Sigmoid colon (tissue), 7 donors: ENCODE results near the gene ROPN1L. TPM values are rescaled to one million over a fixed set of nuclear protein-coding genes. Genes with fewer than 3 reads are reported as not detected.
A peak's percentile ranks its signal among the peaks of the same experiment; 100 is the strongest.

Experiments
- DNase-seq: peaks from one replicate; pipeline ENCODE4 v3.0.0-alpha.2; 2019
- H3K27ac ChIP-seq, 4 donors: fragments of 200-600 bp; sonication (generic); one replicate each; pipeline ENCODE4 v1.5.1; 2016 to 2019; ENCODE audit warnings: mild to moderate bottlenecking in 1 of 4
- H3K27me3 ChIP-seq, 3 donors: fragments of 200-600 bp; sonication (generic); one replicate each; pipeline ENCODE4 v1.5.1; 2019; ENCODE audit warnings: mild to moderate bottlenecking in 1 of 3
- H3K36me3 ChIP-seq, 4 donors: fragments of 200-600 bp; sonication (generic); one replicate each; pipeline ENCODE4 v1.5.1; 2016 to 2019
- H3K4me1 ChIP-seq, 4 donors: fragments of 200-600 bp; sonication (generic); one replicate each; pipeline ENCODE4 v1.5.1; 2017 to 2019
- H3K4me3 ChIP-seq, 4 donors: fragments of 200-600 bp; sonication (generic); one replicate each; pipeline ENCODE4 v1.5.1; 2017 to 2019; ENCODE audit warnings: mild to moderate bottlenecking in 2 of 4, moderate library complexity in 1 of 4
- H3K9me3 ChIP-seq, 4 donors: fragments of 200-600 bp in 3 of 4; sonication (generic) in 3 of 4; one replicate each; pipeline versions ENCODE4 v1.5.1 to v1.6.1; 2013 to 2019
- CTCF ChIP-seq, 4 experiments: fragments of 450-650 bp in 3 of 4; fragments of 200-600 bp in 1 of 4; IDR thresholded peaks; one replicate each; pipeline ENCODE4 v1.5.1; 2016 to 2019; ENCODE audit warnings: antibody characterized with exemption in 4 of 4, mild to moderate bottlenecking in 3 of 4, moderate library complexity in 2 of 4
- EP300 ChIP-seq, 4 donors: sonication (generic); formaldehyde crosslinking; IDR thresholded peaks; one replicate each; pipeline ENCODE4 v1.6.1; 2017; ENCODE audit warnings: antibody characterized with exemption in 4 of 4
- POLR2A ChIP-seq, 2 donors: fragments of 450-650 bp; IDR thresholded peaks; one replicate each; pipeline ENCODE4 v1.6.1; 2016; ENCODE audit warnings: antibody characterized with exemption in 2 of 2, mild to moderate bottlenecking in 2 of 2, moderate library complexity in 2 of 2
- POLR2AphosphoS5 ChIP-seq, 4 donors: sonication (generic); formaldehyde crosslinking; IDR thresholded peaks; one replicate each; pipeline ENCODE4 v1.6.1; 2017; ENCODE audit warnings: antibody characterized with exemption in 4 of 4
- WGBS, 2 donors: extraction: QIAGEN DNeasy Blood & Tissue Kit; methylation state at CpG; one replicate each; pipeline ENCODE4 v1.1.7; 2013; 5-methylcytosine and 5-hydroxymethylcytosine counted together
- intact Hi-C: fragments of 100-400 bp; cut with DNase I; formaldehyde crosslinking; loops from one replicate; pipeline ENCODE4 v1.15.1; 2023
- polyA plus RNA-seq, 3 donors: library from polyadenylated mRNA; stranded (reverse); fragments of 200-250 nt; gene quantifications; one replicate each; pipeline ENCODE4 v1.2.3, GENCODE V29; 2013
- total RNA-seq, 4 donors: library from RNA; depleted of rRNA; stranded (reverse); fragments of >200 nt; gene quantifications; one replicate each; pipeline ENCODE4 v1.1.0, GENCODE V29; 2016
- donor health status: healthy with polysubstance abuse.
- donor health status: Bipolar disorder and iron deficiency.
- donor health status: healthy.

The ROPN1L gene
- total and polyA plus RNA-seq, 7 donors = 0.35 to 2.4 (median 1.3) TPM; not detected in 3

- Histone ChIP-seq H3K4me1 (no peaks in the 10 kb centered on the region), H3K27me3 (no peaks in the 10 kb centered on the region), H3K9me3 (no peaks in the 10 kb centered on the region), H3K27ac (no peak overlapping the region), H3K36me3 (peaks cover 22 to 76% (median 35%) of the 10 kb centered on the region in 4 donors), H3K4me3 (no peak overlapping the region)
- WGBS, 2 donors = 94 to 95% methylated on average over 8 of the region's 8 CpGs
- no peak for DNase-seq
- TF ChIP-seq POLR2AphosphoS5 (IDR thresholded peaks at IDR 0.05) (no peak), EP300 (IDR thresholded peaks at IDR 0.05) (no peak), CTCF (IDR thresholded peaks at IDR 0.05) (no peak), POLR2A (IDR thresholded peaks at IDR 0.05) (no peak)
- intact Hi-C loops = no loop called here
These were observed 9.3 kb upstream of the ROPN1L start for GRCh38 chr5:10432059-10433008.

DNA sequence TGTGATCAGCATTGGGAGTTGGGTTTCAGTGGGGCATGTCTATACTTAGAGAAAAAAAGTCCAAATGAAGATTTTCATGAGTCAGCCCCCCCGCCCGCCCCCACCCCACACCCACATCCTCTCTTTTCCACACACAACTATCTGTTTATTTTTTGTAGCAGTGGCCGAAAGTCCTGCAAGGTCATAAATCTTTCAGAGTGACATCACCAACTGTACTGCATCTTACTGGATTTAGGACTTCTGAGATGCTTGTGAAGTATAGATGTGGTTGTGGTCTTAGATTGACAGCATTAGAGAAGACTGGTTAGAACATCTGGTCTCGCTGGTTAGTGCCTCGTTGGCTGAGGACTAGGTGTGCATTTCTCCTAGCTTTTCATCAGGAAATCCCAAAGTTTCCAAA, 7.3 kb upstream of the ROPN1L start:
- intact Hi-C loops = no loop called here
- H3K36me3 ChIP-seq = peaks cover 15 to 67% (median 30%) of the 10 kb centered on the region in 4 donors
- no peaks in the 10 kb centered on the region for H3K27me3 ChIP-seq
- WGBS, 2 donors = 68 to 79% methylated on average over 5 of the region's 5 CpGs
- no peak overlapping the region for H3K27ac ChIP-seq
- DNase-seq = no peak
- H3K4me3 ChIP-seq = no peak overlapping the region
- no peaks in the 10 kb centered on the region for H3K9me3 ChIP-seq
- no peaks in the 10 kb centered on the region for H3K4me1 ChIP-seq
- TF ChIP-seq CTCF (IDR thresholded peaks at IDR 0.05) = no peak
- TF ChIP-seq EP300 (IDR thresholded peaks at IDR 0.05) = no peak
- no peak for TF ChIP-seq POLR2AphosphoS5 (IDR thresholded peaks at IDR 0.05)
- TF ChIP-seq POLR2A (IDR thresholded peaks at IDR 0.05) = no peak

DNA sequence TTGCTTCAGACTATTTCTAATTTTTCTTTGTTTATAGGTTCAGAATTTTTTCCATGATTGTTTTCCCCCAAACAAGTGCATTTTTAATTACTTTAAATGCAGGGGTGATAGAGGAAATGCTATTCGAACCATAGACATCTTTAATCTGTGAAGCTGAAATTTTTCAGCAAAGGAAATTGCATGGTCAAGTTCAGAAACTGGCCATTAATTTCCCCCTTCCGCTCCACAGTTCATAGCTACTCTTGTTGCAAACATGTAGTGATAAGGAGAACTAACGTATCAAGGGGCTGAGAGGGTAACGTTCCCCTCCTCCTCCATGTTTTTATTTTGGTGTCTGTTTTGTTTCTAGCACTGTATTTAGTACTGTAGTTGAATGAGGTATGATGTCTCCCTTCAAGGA, 3.4 kb upstream of the ROPN1L start:
- no peak overlapping the region for H3K4me3 ChIP-seq
- 92 to 93% methylated on average over 4 of the region's 4 CpGs for WGBS, 2 donors
- H3K27me3 ChIP-seq = no peaks in the 10 kb centered on the region
- no peak overlapping the region for H3K27ac ChIP-seq
- intact Hi-C loops = no loop called here
- peaks cover 3 to 28% (median 6%) of the 10 kb centered on the region in 4 donors for H3K36me3 ChIP-seq
- H3K4me1 ChIP-seq = peaks cover 0 to 21% (median 18%) of the 10 kb centered on the region in 4 donors
- no peaks in the 10 kb centered on the region for H3K9me3 ChIP-seq
- TF ChIP-seq POLR2A (IDR thresholded peaks at IDR 0.05) (no peak), CTCF (IDR thresholded peaks at IDR 0.05) (no peak), POLR2AphosphoS5 (IDR thresholded peaks at IDR 0.05) (no peak), EP300 (IDR thresholded peaks at IDR 0.05) (no peak)
- no peak for DNase-seq

- intact Hi-C loops = loop anchor here (5.0 kb wide), 1 partner anchor 192 kb away; the partner anchor contains the start of gene ATPSCKMT
- no peak for TF ChIP-seq EP300 (IDR thresholded peaks at IDR 0.05)
- peak in 1 of 4 donors; percentile 7 for TF ChIP-seq POLR2AphosphoS5 (IDR thresholded peaks at IDR 0.05)
- TF ChIP-seq CTCF (IDR thresholded peaks at IDR 0.05) = no peak
- no peak for TF ChIP-seq POLR2A (IDR thresholded peaks at IDR 0.05)
- WGBS, 2 donors = 69 to 79% methylated on average over 4 of the region's 4 CpGs
- H3K4me3 ChIP-seq = no peak overlapping the region
- H3K27me3 ChIP-seq = no peaks in the 10 kb centered on the region
- H3K36me3 ChIP-seq = peaks cover 0 to 14% (median under 1%) of the 10 kb centered on the region in 4 donors
- H3K4me1 ChIP-seq = peaks cover 0 to 21% (median 18%) of the 10 kb centered on the region in 4 donors
- DNase-seq = no peak
- H3K27ac ChIP-seq = no peak overlapping the region
- no peaks in the 10 kb centered on the region for H3K9me3 ChIP-seq
These were observed 2.0 kb upstream of the ROPN1L start for GRCh38 chr5:10439692-10440091.
